HepG2 (cell line): ENCODE results near the gene KRTAP1-5. TPM values are rescaled to one million over a fixed set of nuclear protein-coding genes. Genes with fewer than 3 reads are reported as not detected.

Experiments used
- ATAC-seq: fragments of 200-7000 bp; cut with Tn5 transposase; 3 replicates; pipeline ENCODE4 v1.9.1; 2020; ENCODE audit warnings: mild to moderate bottlenecking, moderate library complexity
- BruUV-seq: library from RNA; stranded (reverse); fragments of 400-500 nt; replicated peaks from 2 replicates; lab custom pipeline; 2021; lab: Mats Ljungman, UMichigan
- CTCF ChIA-PET: fragments of 300-600 bp; formaldehyde crosslinking; extraction: SDS; loops from one replicate; lab custom pipeline; 2021; ENCODE audit warnings: low total read pairs, inconsistent platforms, low intra/inter-chr PET ratio; lab: Yijun Ruan, JAX
- POLR2A ChIA-PET: fragments of 350-600 bp; sonication (Branson Sonifier 250); formaldehyde crosslinking; loops from one replicate; lab custom pipeline; 2020; ENCODE audit warnings: antibody characterized with exemption, inconsistent platforms; lab: Yijun Ruan, JAX
- DNase-seq: peaks from one replicate; pipeline ENCODE4 v3.0.0-alpha.2; 2015; ENCODE audit warnings: low spot score
- FAIRE-seq: peaks from 3 replicates; lab custom pipeline; 2011; peaks lifted over from hg19 to GRCh38; lab: Jason Lieb, UNC
- H2AFZ ChIP-seq: one replicate; pipeline ENCODE4 v1.6.1; 2011; ENCODE audit warnings: low read length, inconsistent platforms
- H3K27ac ChIP-seq: fragments of 300-600 bp; 3 replicates; pipeline ENCODE4 v1.8.0; 2011; ENCODE audit warnings: mixed run types, mild to moderate bottlenecking, mixed read lengths, low read length, inconsistent platforms; ENCODE audit not compliant: insufficient read depth; ENCODE audit errors: extremely low read length
- H3K27me3 ChIP-seq, 2 experiments: fragments of 200-600 bp in 1 of 2; 2 replicates in 1 of 2; 3 replicates in 1 of 2; pipeline versions ENCODE4 v1.6.0 to v1.8.0; 2011; ENCODE audit warnings: low read length in 2 of 2, mild to moderate bottlenecking in 2 of 2, moderate library complexity in 2 of 2, inconsistent platforms in 1 of 2; ENCODE audit not compliant: insufficient read depth in 2 of 2, control insufficient read depth in 1 of 2
- H3K36me3 ChIP-seq, 2 experiments: fragments of 200-600 bp in 1 of 2; replicated peaks in 1 of 2; 2 replicates in 1 of 2; 3 replicates in 1 of 2; pipeline versions ENCODE4 v1.5.1 to v1.8.0; 2011; ENCODE audit warnings: low read length in 2 of 2, inconsistent platforms in 1 of 2; ENCODE audit not compliant: insufficient read depth in 2 of 2, control insufficient read depth in 1 of 2
- H3K4me1 ChIP-seq: 2 replicates; pipeline ENCODE4 v1.5.1; 2012; ENCODE audit warnings: low read length, inconsistent platforms; ENCODE audit not compliant: insufficient read depth
- H3K4me2 ChIP-seq: 2 replicates; pipeline ENCODE4 v1.6.0; 2011; ENCODE audit warnings: low read depth, low read length, inconsistent platforms
- H3K4me3 ChIP-seq, 3 experiments: fragments of 200-600 bp in 1 of 3; sonication (generic), shearing (Covaris generic) in 1 of 3; replicated peaks in 1 of 3; 2 replicates each; pipeline ENCODE4 v1.5.1; 2011 to 2016; ENCODE audit warnings: low read length in 3 of 3, inconsistent platforms in 2 of 3, low read depth in 2 of 3, mild to moderate bottlenecking in 2 of 3, control low read depth in 1 of 3, mixed read lengths in 1 of 3; ENCODE audit not compliant: insufficient read depth in 1 of 3
- H3K79me2 ChIP-seq: one replicate; pipeline ENCODE4 v1.6.1; 2011; ENCODE audit warnings: low read length, inconsistent platforms; ENCODE audit not compliant: insufficient read depth
- H3K9ac ChIP-seq: 2 replicates; pipeline ENCODE4 v1.6.0; 2011; ENCODE audit warnings: mild to moderate bottlenecking, low read depth, low read length, inconsistent platforms; ENCODE audit not compliant: insufficient read depth
- H3K9me3 ChIP-seq: 2 replicates; pipeline ENCODE4 v1.5.1; 2012; ENCODE audit warnings: mild to moderate bottlenecking, low read length
- H4K20me1 ChIP-seq: 2 replicates; pipeline ENCODE4 v1.6.0; 2011; ENCODE audit warnings: inconsistent platforms, mild to moderate bottlenecking, low read length, moderate library complexity; ENCODE audit not compliant: insufficient read depth
- CEBPG ChIP-seq: IDR thresholded peaks from 2 replicates; pipeline ENCODE4 v1.6.1; 2016
- MIER3 ChIP-seq: IDR thresholded peaks from 2 replicates; pipeline ENCODE4 v1.6.1; 2016; ENCODE audit warnings: missing compliant biosample characterization, borderline replicate concordance
- NFKB2 ChIP-seq: sonication (generic); formaldehyde crosslinking; IDR thresholded peaks from 2 replicates; pipeline ENCODE4 v1.4.0; 2020; ENCODE audit warnings: missing genetic modification reagents, borderline replicate concordance
- SP140L ChIP-seq: sonication (generic); formaldehyde crosslinking; IDR thresholded peaks from 2 replicates; pipeline ENCODE4 v1.4.0; 2020; ENCODE audit warnings: missing genetic modification reagents, borderline replicate concordance
- TBP ChIP-seq: sonication (generic); formaldehyde crosslinking; IDR thresholded peaks from 2 replicates; pipeline ENCODE4 v1.5.0; 2020; ENCODE audit warnings: missing genetic modification reagents
- ZBTB42 ChIP-seq: sonication (generic); formaldehyde crosslinking; IDR thresholded peaks from 2 replicates; pipeline ENCODE4 v1.5.0; 2020; ENCODE audit warnings: mild to moderate bottlenecking, missing genetic modification reagents
- ZFP36L1 ChIP-seq: sonication (generic); formaldehyde crosslinking; IDR thresholded peaks from 2 replicates; pipeline ENCODE4 v1.8.0; 2022; ENCODE audit warnings: mild to moderate bottlenecking, missing genetic modification reagents, moderate library complexity
- ZNF24 ChIP-seq: fragments of 450-650 bp; IDR thresholded peaks from 2 replicates; pipeline ENCODE4 v1.6.1; 2017; ENCODE audit warnings: antibody characterized with exemption, mild to moderate bottlenecking
- ZNF367 ChIP-seq: sonication (generic); formaldehyde crosslinking; IDR thresholded peaks from 2 replicates; pipeline ENCODE4 v1.4.0; 2020; ENCODE audit warnings: missing genetic modification reagents, borderline replicate concordance
- ZNF589 ChIP-seq: sonication (generic); formaldehyde crosslinking; conservative IDR thresholded peaks from 2 replicates; pipeline ENCODE4 v1.8.0; 2022; ENCODE audit warnings: mild to moderate bottlenecking, moderate library complexity, missing genetic modification reagents
- ZNF768 ChIP-seq: sonication (generic); formaldehyde crosslinking; IDR thresholded peaks from 2 replicates; pipeline ENCODE4 v1.4.0; 2020; ENCODE audit warnings: missing genetic modification reagents
- ZNF776 ChIP-seq: sonication (generic); formaldehyde crosslinking; IDR thresholded peaks from 2 replicates; pipeline ENCODE4 v1.4.0; 2020; ENCODE audit warnings: mild to moderate bottlenecking, missing genetic modification reagents
- WGBS: methylation state at CpG from one replicate; pipeline ENCODE4 v1.1.6; 2017; ENCODE audit warnings: low lambda C conversion rate; 5-methylcytosine and 5-hydroxymethylcytosine counted together
- in situ Hi-C: cut with HindIII; loops from 2 replicates; pipeline ENCODE4 v1.10.0; 2017; ENCODE audit warnings: low pct_unique_long_range_greater_than_20kb; ENCODE audit not compliant: extremely low pct_ligation_motif_present
- intact Hi-C: fragments of 100-400 bp; cut with micrococcal nuclease; formaldehyde crosslinking; loops from one replicate; pipeline ENCODE4 v1.10.0; 2022; ENCODE audit not compliant: unreplicated experiment
- polyA plus RNA-seq, 8 experiments: library from polyadenylated mRNA; depleted of rRNA in 3 of 8; stranded (reverse) in 7 of 8; unstranded in 1 of 8; fragments of >200 nt; fragmentation: Illumina TruSeq in 4 of 8; extraction: Trizol in 4 of 8; gene quantifications; 2 replicates each; pipeline versions ENCODE4 v1.2.1 to v1.2.3, GENCODE V29; 2011 to 2016; ENCODE audit warnings: low read depth in 4 of 8, missing spikeins in 1 of 8, mixed read lengths in 1 of 8; ENCODE audit not compliant: insufficient read depth in 1 of 8
- total RNA-seq, 5 experiments: library from RNA; depleted of rRNA; stranded (reverse); fragments of >200 nt; fragmentation: Illumina TruSeq; extraction: Trizol; gene quantifications; 2 replicates each; pipeline ENCODE4 v1.2.3, GENCODE V29; 2016; ENCODE audit warnings: low read depth in 1 of 5
- TF ChIP-seq, protein P1 (sequence below): sonication (generic); formaldehyde crosslinking; IDR thresholded peaks from 2 replicates; pipeline ENCODE4 v1.5.1; 2020; ENCODE audit warnings: missing genetic modification reagents, mild to moderate bottlenecking, borderline replicate concordance
- TF ChIP-seq, protein P2 (sequence below): sonication (generic); formaldehyde crosslinking; IDR thresholded peaks from 2 replicates; pipeline ENCODE4 v1.5.1; 2020; ENCODE audit warnings: mild to moderate bottlenecking, missing genetic modification reagents, moderate library complexity
- TF ChIP-seq, protein P3 (sequence below): conservative IDR thresholded peaks from 2 replicates; pipeline ENCODE4 v1.6.1; 2018; ENCODE audit warnings: missing genetic modification reagents
- TF ChIP-seq, protein P4 (sequence below): sonication (generic); formaldehyde crosslinking; IDR thresholded peaks from 2 replicates; pipeline ENCODE4 v1.5.1; 2020; ENCODE audit warnings: mild to moderate bottlenecking, missing genetic modification reagents

KRTAP1-5 gene
- total and polyA plus RNA-seq, 2 of the 13 experiments (the other 11 are each of a cell fraction or from before 2014, with no cell fraction given) = 0.09 TPM; not detected in 1

DNA sequence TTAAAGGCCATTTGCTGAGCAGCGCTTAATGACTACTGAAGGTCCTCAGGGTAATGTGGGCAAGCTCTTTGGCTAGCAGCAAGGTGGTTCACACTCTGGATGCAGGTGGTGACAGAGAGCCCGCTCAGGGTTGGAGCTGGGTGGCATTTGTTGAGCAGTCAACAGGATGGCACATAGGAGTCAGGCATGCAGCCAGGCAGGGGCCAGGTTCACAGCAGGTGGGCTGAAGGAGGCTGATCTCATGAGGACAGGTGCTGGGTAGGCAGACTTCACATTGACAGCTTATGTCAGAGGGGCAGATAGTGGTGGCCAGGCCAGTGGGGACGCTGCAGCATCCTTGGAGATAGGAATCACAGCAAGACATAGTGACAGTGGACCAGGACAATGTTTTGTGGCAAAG is 22.6 kb downstream of the KRTAP1-5 start:
- no peak for ATAC-seq
- 96% methylated on average over 3 of the region's 3 CpGs for WGBS
- no peaks in the 10 kb centered on the region for H3K9me3 ChIP-seq
- H3K27ac ChIP-seq = no peak overlapping the region
- ChIA-PET CTCF (no interaction called here), POLR2A (no interaction called here)
- no peak overlapping the region for H2AFZ ChIP-seq
- no peak for DNase-seq
- in situ Hi-C loops (loop anchor here (5.0 kb wide), 2 partner anchors 42 to 92 kb away; no protein-coding TSS in a partner anchor), intact Hi-C loops (no loop called here)
- no peak for TF ChIP-seq ZNF768
- no peak for TF ChIP-seq ZNF24
- TF ChIP-seq ZNF776 (CRISPR knock-in tag) = no peak
- no peak for TF ChIP-seq CEBPG (CRISPR knock-in tag)
- TF ChIP-seq SP140L (CRISPR knock-in tag) = no peak
- TF ChIP-seq, protein P1, sequence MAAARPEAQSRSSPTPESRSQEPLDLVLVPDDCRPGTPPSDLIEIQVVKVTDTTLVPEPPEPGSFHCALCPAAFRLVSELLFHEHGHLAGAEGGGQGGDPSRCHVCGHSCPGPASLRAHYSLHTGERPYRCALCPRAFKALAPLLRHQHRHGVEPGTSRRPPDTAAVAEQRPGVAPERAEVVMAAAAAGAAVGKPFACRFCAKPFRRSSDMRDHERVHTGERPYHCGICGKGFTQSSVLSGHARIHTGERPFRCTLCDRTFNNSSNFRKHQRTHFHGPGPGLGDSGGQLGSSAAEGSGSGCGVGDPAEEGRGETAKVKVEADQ = peak; percentile 48; the same call in 1 of the 2 replicates
- no peak for TF ChIP-seq ZNF367 (CRISPR knock-in tag)
- TF ChIP-seq ZNF589 (CRISPR knock-in tag) = no peak
- no peak for TF ChIP-seq TBP (CRISPR knock-in tag)
- no peak for TF ChIP-seq ZBTB42 (CRISPR knock-in tag)
- no peak for TF ChIP-seq ZFP36L1 (CRISPR knock-in tag)
- TF ChIP-seq, protein P2, sequence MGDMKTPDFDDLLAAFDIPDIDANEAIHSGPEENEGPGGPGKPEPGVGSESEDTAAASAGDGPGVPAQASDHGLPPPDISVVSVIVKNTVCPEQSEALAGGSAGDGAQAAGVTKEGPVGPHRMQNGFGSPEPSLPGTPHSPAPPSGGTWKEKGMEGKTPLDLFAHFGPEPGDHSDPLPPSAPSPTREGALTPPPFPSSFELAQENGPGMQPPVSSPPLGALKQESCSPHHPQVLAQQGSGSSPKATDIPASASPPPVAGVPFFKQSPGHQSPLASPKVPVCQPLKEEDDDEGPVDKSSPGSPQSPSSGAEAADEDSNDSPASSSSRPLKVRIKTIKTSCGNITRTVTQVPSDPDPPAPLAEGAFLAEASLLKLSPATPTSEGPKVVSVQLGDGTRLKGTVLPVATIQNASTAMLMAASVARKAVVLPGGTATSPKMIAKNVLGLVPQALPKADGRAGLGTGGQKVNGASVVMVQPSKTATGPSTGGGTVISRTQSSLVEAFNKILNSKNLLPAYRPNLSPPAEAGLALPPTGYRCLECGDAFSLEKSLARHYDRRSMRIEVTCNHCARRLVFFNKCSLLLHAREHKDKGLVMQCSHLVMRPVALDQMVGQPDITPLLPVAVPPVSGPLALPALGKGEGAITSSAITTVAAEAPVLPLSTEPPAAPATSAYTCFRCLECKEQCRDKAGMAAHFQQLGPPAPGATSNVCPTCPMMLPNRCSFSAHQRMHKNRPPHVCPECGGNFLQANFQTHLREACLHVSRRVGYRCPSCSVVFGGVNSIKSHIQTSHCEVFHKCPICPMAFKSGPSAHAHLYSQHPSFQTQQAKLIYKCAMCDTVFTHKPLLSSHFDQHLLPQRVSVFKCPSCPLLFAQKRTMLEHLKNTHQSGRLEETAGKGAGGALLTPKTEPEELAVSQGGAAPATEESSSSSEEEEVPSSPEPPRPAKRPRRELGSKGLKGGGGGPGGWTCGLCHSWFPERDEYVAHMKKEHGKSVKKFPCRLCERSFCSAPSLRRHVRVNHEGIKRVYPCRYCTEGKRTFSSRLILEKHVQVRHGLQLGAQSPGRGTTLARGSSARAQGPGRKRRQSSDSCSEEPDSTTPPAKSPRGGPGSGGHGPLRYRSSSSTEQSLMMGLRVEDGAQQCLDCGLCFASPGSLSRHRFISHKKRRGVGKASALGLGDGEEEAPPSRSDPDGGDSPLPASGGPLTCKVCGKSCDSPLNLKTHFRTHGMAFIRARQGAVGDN (CRISPR knock-in tag) = peak; percentile 42
- TF ChIP-seq MIER3 (CRISPR knock-in tag) = no peak
- TF ChIP-seq, protein P3, sequence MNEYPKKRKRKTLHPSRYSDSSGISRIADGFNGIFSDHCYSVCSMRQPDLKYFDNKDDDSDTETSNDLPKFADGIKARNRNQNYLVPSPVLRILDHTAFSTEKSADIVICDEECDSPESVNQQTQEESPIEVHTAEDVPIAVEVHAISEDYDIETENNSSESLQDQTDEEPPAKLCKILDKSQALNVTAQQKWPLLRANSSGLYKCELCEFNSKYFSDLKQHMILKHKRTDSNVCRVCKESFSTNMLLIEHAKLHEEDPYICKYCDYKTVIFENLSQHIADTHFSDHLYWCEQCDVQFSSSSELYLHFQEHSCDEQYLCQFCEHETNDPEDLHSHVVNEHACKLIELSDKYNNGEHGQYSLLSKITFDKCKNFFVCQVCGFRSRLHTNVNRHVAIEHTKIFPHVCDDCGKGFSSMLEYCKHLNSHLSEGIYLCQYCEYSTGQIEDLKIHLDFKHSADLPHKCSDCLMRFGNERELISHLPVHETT = no peak
- TF ChIP-seq, protein P4, sequence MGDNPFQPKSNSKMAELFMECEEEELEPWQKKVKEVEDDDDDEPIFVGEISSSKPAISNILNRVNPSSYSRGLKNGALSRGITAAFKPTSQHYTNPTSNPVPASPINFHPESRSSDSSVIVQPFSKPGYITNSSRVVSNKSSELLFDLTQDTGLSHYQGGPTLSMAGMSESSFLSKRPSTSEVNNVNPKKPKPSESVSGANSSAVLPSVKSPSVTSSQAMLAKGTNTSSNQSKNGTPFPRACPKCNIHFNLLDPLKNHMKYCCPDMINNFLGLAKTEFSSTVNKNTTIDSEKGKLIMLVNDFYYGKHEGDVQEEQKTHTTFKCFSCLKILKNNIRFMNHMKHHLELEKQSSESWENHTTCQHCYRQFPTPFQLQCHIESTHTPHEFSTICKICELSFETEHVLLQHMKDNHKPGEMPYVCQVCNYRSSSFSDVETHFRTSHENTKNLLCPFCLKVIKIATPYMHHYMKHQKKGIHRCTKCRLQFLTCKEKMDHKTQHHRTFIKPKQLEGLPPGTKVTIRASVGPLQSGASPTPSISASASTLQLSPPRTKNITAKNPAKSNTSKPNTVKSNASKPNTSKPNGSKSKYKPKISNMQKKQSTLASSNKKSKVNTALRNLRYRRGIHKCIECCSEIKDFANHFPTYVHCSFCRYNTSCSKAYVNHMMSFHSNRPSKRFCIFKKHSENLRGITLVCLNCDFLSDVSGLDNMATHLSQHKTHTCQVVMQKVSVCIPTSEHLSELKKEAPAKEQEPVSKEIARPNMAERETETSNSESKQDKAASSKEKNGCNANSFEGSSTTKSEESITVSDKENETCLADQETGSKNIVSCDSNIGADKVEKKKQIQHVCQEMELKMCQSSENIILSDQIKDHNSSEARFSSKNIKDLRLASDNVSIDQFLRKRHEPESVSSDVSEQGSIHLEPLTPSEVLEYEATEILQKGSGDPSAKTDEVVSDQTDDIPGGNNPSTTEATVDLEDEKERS (CRISPR knock-in tag) = no peak
- TF ChIP-seq NFKB2 (CRISPR knock-in tag) = no peak
- no peaks in the 10 kb centered on the region for H3K79me2 ChIP-seq
- H3K27me3 ChIP-seq = no peaks in the 10 kb centered on the region
- H3K4me3 ChIP-seq = no peak overlapping the region
- H3K4me1 ChIP-seq = peaks cover 68% of the 10 kb centered on the region
- no TSS peak for BruUV-seq
- no peak overlapping the region for H3K9ac ChIP-seq
- no peak overlapping the region for H3K4me2 ChIP-seq
- no peak for FAIRE-seq
- no peaks in the 10 kb centered on the region for H4K20me1 ChIP-seq
- H3K36me3 ChIP-seq = no peaks in the 10 kb centered on the region
